HCT116 (cell line): Measurements from ENCODE around the gene NOX4. TPM values are rescaled to one million over a fixed set of nuclear protein-coding genes. Genes with fewer than 3 reads are reported as not detected.

Experiments
- ATAC-seq: fragments of 200-7000 bp; cut with Tn5 transposase; 2 replicates; pipeline ENCODE4 v1.9.1; 2020; ENCODE audit warnings: mild to moderate bottlenecking, moderate library complexity
- BruUV-seq: library from RNA; stranded (reverse); fragments of 400-500 nt; replicated peaks from 2 replicates; lab custom pipeline; 2021; lab: Mats Ljungman, UMichigan
- CTCF ChIA-PET: fragments of 300-600 bp; sonication (Branson Sonifier 250); formaldehyde crosslinking; loops from one replicate; lab custom pipeline; 2021; ENCODE audit warnings: antibody characterized with exemption; lab: Charles Lee
- POLR2A ChIA-PET: fragments of 300-600, 350-600 bp; sonication (Branson Sonifier 250); formaldehyde crosslinking; loops from one replicate; lab custom pipeline; 2021; ENCODE audit warnings: antibody characterized with exemption; lab: Charles Lee
- RAD21 ChIA-PET, 2 experiments: fragments of 300-600 bp; sonication (Branson Sonifier 250); formaldehyde crosslinking; loops; one replicate each; lab custom pipeline; 2023; ENCODE audit warnings: low total read pairs in 2 of 2; ENCODE audit not compliant: uncharacterized antibody in 2 of 2, unreplicated experiment in 2 of 2, low non-redundant PET in 1 of 2; lab: Charles Lee
- DNase-seq: peaks from one replicate; pipeline ENCODE4 v3.0.0-alpha.2; 2010; ENCODE audit warnings: low read depth, low spot score
- H2AFZ ChIP-seq: fragments of 200-600 bp; shearing (Covaris generic), sonication (generic); 2 replicates; pipeline ENCODE4 v1.6.1; 2017; ENCODE audit warnings: low read depth, mixed run types, mixed read lengths, antibody characterized with exemption, low read length; ENCODE audit not compliant: poor library complexity, severe bottlenecking
- H3K27ac ChIP-seq: 2 replicates; pipeline ENCODE4 v1.5.1; 2012; ENCODE audit warnings: low read depth, low read length
- H3K27me3 ChIP-seq: fragments of 200-600 bp; sonication (generic); 2 replicates; pipeline ENCODE4 v1.6.1; 2016; ENCODE audit warnings: mixed run types, low read length, mixed read lengths; ENCODE audit not compliant: insufficient read depth
- H3K36me3 ChIP-seq, 2 experiments: fragments of 200-500 bp in 1 of 2; fragments of 200-600 bp in 1 of 2; sonication (Bioruptor generic) in 1 of 2; sonication (generic) in 1 of 2; 2 replicates each; pipeline versions ENCODE4 v1.5.1 to v1.6.1; 2014 to 2016; ENCODE audit warnings: low read length in 2 of 2, inconsistent platforms in 1 of 2, mixed read lengths in 1 of 2, mixed run types in 1 of 2; ENCODE audit not compliant: insufficient read depth in 2 of 2, control insufficient read depth in 1 of 2
- H3K4me1 ChIP-seq, 2 experiments: fragments of 200-600 bp in 1 of 2; sonication (generic) in 1 of 2; 2 replicates each; pipeline versions ENCODE4 v1.5.1 to v1.6.1; 2012 to 2017; ENCODE audit warnings: low read length in 2 of 2, inconsistent platforms in 1 of 2, mild to moderate bottlenecking in 1 of 2, mixed read lengths in 1 of 2, mixed run types in 1 of 2, moderate library complexity in 1 of 2; ENCODE audit not compliant: insufficient read depth in 2 of 2, control insufficient read depth in 1 of 2
- H3K4me2 ChIP-seq: fragments of 200-600 bp; sonication (generic); 2 replicates; pipeline ENCODE4 v1.6.1; 2017; ENCODE audit warnings: mixed run types, low read length, mixed read lengths
- H3K4me3 ChIP-seq, 2 experiments: fragments of 200-600 bp in 1 of 2; sonication (generic) in 1 of 2; replicated peaks in 1 of 2; 2 replicates each; pipeline ENCODE4 v1.5.1; 2011 to 2016; ENCODE audit warnings: low read length in 2 of 2, control low read depth in 1 of 2, low read depth in 1 of 2, mild to moderate bottlenecking in 1 of 2, mixed read lengths in 1 of 2, mixed run types in 1 of 2
- H3K79me2 ChIP-seq: fragments of 200-600 bp; sonication (generic); 2 replicates; pipeline ENCODE4 v1.6.1; 2017; ENCODE audit warnings: mild to moderate bottlenecking, mixed run types, low read length, moderate library complexity, mixed read lengths; ENCODE audit not compliant: insufficient read depth
- H3K9ac ChIP-seq: fragments of 200-600 bp; sonication (generic); 2 replicates; pipeline ENCODE4 v1.6.1; 2016; ENCODE audit warnings: low read length, mixed read lengths
- H3K9me2 ChIP-seq: fragments of 200-600 bp; sonication (generic), shearing (Covaris generic); 2 replicates; pipeline ENCODE4 v1.6.1; 2017; ENCODE audit warnings: mixed run types, mild to moderate bottlenecking, moderate library complexity; ENCODE audit not compliant: insufficient read depth
- H3K9me3 ChIP-seq, 2 experiments: fragments of 200-500 bp in 1 of 2; fragments of 200-600 bp in 1 of 2; sonication (Bioruptor generic) in 1 of 2; sonication (generic) in 1 of 2; 2 replicates each; pipeline ENCODE4 v1.6.1; 2014 to 2017; ENCODE audit warnings: low read length in 2 of 2, mixed read lengths in 2 of 2, inconsistent platforms in 1 of 2, low read depth in 1 of 2, mild to moderate bottlenecking in 1 of 2, mixed run types in 1 of 2, moderate library complexity in 1 of 2; ENCODE audit not compliant: control insufficient read depth in 1 of 2, insufficient read depth in 1 of 2
- H4K20me1 ChIP-seq: fragments of 200-600 bp; sonication (generic), shearing (Covaris generic); 2 replicates; pipeline ENCODE4 v1.6.1; 2017; ENCODE audit warnings: mixed run types, mild to moderate bottlenecking, moderate library complexity; ENCODE audit not compliant: insufficient read depth
- CBX3 ChIP-seq: IDR thresholded peaks from 2 replicates; pipeline ENCODE4 v1.6.1; 2012; ENCODE audit warnings: low read depth
- EGR1 ChIP-seq: IDR thresholded peaks from 2 replicates; pipeline ENCODE4 v1.6.1; 2012; ENCODE audit warnings: low read depth
- ELF1 ChIP-seq: IDR thresholded peaks from 2 replicates; pipeline ENCODE4 v1.6.1; 2012; ENCODE audit warnings: low read depth, borderline replicate concordance
- EZH2 ChIP-seq: fragments of 200-600 bp; sonication (generic); IDR thresholded peaks from 2 replicates; pipeline ENCODE4 v1.6.1; 2017; ENCODE audit warnings: antibody characterized with exemption, mixed run types
- FOSL1 ChIP-seq: IDR thresholded peaks from 2 replicates; pipeline ENCODE4 v1.6.1; 2012; ENCODE audit warnings: low read depth
- POLR2A ChIP-seq: IDR thresholded peaks from 2 replicates; pipeline ENCODE4 v1.7.0; 2011; ENCODE audit warnings: borderline replicate concordance; ENCODE audit not compliant: insufficient read depth, insufficient read length; ENCODE audit errors: extremely low read depth
- RAD21 ChIP-seq: IDR thresholded peaks from 2 replicates; pipeline ENCODE4 v1.6.1; 2012; ENCODE audit warnings: low read depth, mild to moderate bottlenecking
- TCF7L2 ChIP-seq: IDR thresholded peaks from 2 replicates; pipeline ENCODE4 v1.7.0; 2011; ENCODE audit warnings: borderline replicate concordance, inconsistent platforms; ENCODE audit not compliant: insufficient read depth, insufficient read length; ENCODE audit errors: extremely low read depth
- YY1 ChIP-seq: IDR thresholded peaks from 2 replicates; pipeline ENCODE4 v1.6.1; 2011; ENCODE audit warnings: low read length, low read depth, moderate library complexity, mild to moderate bottlenecking; ENCODE audit not compliant: insufficient replicate concordance; ENCODE audit errors: extremely low read depth
- ZNF274 ChIP-seq: fragments of 200-500 bp; sonication (Bioruptor generic); IDR thresholded peaks from 2 replicates; pipeline ENCODE4 v1.6.1; 2014; ENCODE audit warnings: mild to moderate bottlenecking, low read depth, low read length, inconsistent platforms
- intact Hi-C: fragments of 100-400 bp; cut with micrococcal nuclease; formaldehyde crosslinking; loops from 2 replicates; pipeline ENCODE4 v1.10.0; 2022
- total RNA-seq: library from RNA; stranded (reverse); gene quantifications from one replicate; pipeline ENCODE4 v1.2.1, GENCODE V29; 2021; ENCODE audit not compliant: unreplicated experiment
- TF ChIP-seq, protein P1 (sequence below): IDR thresholded peaks from 2 replicates; pipeline ENCODE4 v1.6.1; 2012
- TF ChIP-seq, protein P2 (sequence below), 3 experiments: fragments of 200-600 bp in 1 of 3; sonication (generic) in 1 of 3; IDR thresholded peaks in 2 of 3; conservative IDR thresholded peaks in 1 of 3; 2 replicates each; pipeline ENCODE4 v1.5.1; 2012 to 2017; ENCODE audit warnings: low read depth in 2 of 3, low read length in 2 of 3, antibody characterized with exemption in 1 of 3, borderline replicate concordance in 1 of 3, control low read depth in 1 of 3, mild to moderate bottlenecking in 1 of 3, mixed read lengths in 1 of 3, mixed run types in 1 of 3, moderate library complexity in 1 of 3; ENCODE audit not compliant: insufficient read depth in 1 of 3
- TF ChIP-seq, protein P3 (sequence below): IDR thresholded peaks from 2 replicates; pipeline ENCODE4 v1.6.1; 2012; ENCODE audit warnings: low read depth

NOX4 gene
- total RNA-seq, 1 experiment from 2014 or later = not detected

GRCh38 chr11:89540826-89541225 is 49.7 kb upstream of the NOX4 start:
- H2AFZ ChIP-seq = no peak overlapping the region
- H3K9me2 ChIP-seq = no peaks in the 10 kb centered on the region
- ATAC-seq (no peak), DNase-seq (no peak)
- no peak overlapping the region for H3K9ac ChIP-seq
- H3K9me3 ChIP-seq = no peaks in the 10 kb centered on the region
- H3K36me3 ChIP-seq = no peaks in the 10 kb centered on the region
- no peaks in the 10 kb centered on the region for H3K79me2 ChIP-seq
- BruUV-seq = no TSS peak
- TF ChIP-seq, protein P1, sequence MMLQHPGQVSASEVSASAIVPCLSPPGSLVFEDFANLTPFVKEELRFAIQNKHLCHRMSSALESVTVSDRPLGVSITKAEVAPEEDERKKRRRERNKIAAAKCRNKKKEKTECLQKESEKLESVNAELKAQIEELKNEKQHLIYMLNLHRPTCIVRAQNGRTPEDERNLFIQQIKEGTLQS = no peak
- ChIA-PET POLR2A (no interaction called here), CTCF (no interaction called here), RAD21 (no interaction called here)
- intact Hi-C loops = no loop called here
- H3K27ac ChIP-seq = no peak overlapping the region
- no peaks in the 10 kb centered on the region for H3K4me1 ChIP-seq
- H3K27me3 ChIP-seq = peaks cover 9% of the 10 kb centered on the region; the same call in 1 of the 2 replicates
- H4K20me1 ChIP-seq = no peaks in the 10 kb centered on the region; the same call in 1 of the 2 replicates
- H3K4me3 ChIP-seq = no peak overlapping the region
- H3K4me2 ChIP-seq = no peak overlapping the region

- Histone ChIP-seq H3K4me1 (no peaks in the 10 kb centered on the region), H3K27me3 (no peaks in the 10 kb centered on the region; the same call in none of the 2 replicates), H2AFZ (no peak overlapping the region), H4K20me1 (no peaks in the 10 kb centered on the region), H3K4me3 (no peak overlapping the region), H3K9me3 (no peaks in the 10 kb centered on the region), H3K4me2 (no peak overlapping the region), H3K36me3 (no peaks in the 10 kb centered on the region), H3K27ac (no peak overlapping the region), H3K9ac (no peak overlapping the region), H3K9me2 (no peaks in the 10 kb centered on the region), H3K79me2 (no peaks in the 10 kb centered on the region)
- DNase-seq (no peak), ATAC-seq (no peak)
- POLR2A ChIA-PET = no interaction called here
- RAD21 ChIA-PET = no interaction called here
- BruUV-seq = no TSS peak
- CTCF ChIA-PET = interaction anchor here (0.7 kb wide), 1 partner anchor 39 kb away, joined by 3 read pairs; no protein-coding TSS in a partner anchor
- TF ChIP-seq YY1 (no peak), ELF1 (no peak), EGR1 (no peak), RAD21 (no peak), TCF7L2 (no peak), POLR2A (no peak), CBX3 (no peak), ZNF274 (no peak), EZH2 (no peak), FOSL1 (no peak)
- TF ChIP-seq, protein P2, sequence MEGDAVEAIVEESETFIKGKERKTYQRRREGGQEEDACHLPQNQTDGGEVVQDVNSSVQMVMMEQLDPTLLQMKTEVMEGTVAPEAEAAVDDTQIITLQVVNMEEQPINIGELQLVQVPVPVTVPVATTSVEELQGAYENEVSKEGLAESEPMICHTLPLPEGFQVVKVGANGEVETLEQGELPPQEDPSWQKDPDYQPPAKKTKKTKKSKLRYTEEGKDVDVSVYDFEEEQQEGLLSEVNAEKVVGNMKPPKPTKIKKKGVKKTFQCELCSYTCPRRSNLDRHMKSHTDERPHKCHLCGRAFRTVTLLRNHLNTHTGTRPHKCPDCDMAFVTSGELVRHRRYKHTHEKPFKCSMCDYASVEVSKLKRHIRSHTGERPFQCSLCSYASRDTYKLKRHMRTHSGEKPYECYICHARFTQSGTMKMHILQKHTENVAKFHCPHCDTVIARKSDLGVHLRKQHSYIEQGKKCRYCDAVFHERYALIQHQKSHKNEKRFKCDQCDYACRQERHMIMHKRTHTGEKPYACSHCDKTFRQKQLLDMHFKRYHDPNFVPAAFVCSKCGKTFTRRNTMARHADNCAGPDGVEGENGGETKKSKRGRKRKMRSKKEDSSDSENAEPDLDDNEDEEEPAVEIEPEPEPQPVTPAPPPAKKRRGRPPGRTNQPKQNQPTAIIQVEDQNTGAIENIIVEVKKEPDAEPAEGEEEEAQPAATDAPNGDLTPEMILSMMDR (IDR thresholded peaks at IDR 0.05 in 2 of 3, conservative IDR thresholded peaks at IDR 0.05 in 1 of 3; ENCODE audit: borderline replicate concordance in 1 of 3, insufficient read depth in 1 of 3, low read depth in 2 of 3, low read length in 2 of 3) = no peak
- TF ChIP-seq, protein P3, sequence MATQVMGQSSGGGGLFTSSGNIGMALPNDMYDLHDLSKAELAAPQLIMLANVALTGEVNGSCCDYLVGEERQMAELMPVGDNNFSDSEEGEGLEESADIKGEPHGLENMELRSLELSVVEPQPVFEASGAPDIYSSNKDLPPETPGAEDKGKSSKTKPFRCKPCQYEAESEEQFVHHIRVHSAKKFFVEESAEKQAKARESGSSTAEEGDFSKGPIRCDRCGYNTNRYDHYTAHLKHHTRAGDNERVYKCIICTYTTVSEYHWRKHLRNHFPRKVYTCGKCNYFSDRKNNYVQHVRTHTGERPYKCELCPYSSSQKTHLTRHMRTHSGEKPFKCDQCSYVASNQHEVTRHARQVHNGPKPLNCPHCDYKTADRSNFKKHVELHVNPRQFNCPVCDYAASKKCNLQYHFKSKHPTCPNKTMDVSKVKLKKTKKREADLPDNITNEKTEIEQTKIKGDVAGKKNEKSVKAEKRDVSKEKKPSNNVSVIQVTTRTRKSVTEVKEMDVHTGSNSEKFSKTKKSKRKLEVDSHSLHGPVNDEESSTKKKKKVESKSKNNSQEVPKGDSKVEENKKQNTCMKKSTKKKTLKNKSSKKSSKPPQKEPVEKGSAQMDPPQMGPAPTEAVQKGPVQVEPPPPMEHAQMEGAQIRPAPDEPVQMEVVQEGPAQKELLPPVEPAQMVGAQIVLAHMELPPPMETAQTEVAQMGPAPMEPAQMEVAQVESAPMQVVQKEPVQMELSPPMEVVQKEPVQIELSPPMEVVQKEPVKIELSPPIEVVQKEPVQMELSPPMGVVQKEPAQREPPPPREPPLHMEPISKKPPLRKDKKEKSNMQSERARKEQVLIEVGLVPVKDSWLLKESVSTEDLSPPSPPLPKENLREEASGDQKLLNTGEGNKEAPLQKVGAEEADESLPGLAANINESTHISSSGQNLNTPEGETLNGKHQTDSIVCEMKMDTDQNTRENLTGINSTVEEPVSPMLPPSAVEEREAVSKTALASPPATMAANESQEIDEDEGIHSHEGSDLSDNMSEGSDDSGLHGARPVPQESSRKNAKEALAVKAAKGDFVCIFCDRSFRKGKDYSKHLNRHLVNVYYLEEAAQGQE = no peak
- intact Hi-C loops = no loop called here
Observed at GRCh38 chr11:89537936-89538335, 46.8 kb upstream of the NOX4 start.
